ENCODE measurements around the gene RALGAPA2. TPM values are rescaled to one million over a fixed set of nuclear protein-coding genes. Genes with fewer than 3 reads are reported as not detected.

RALGAPA2 gene
- total RNA-seq, 1 experiment from 2014 or later: 26.3 TPM

- Mint-ChIP-seq H3K9me3 (ENCODE audit: low read depth, unreplicated experiment) (no peaks in the 10 kb centered on the region), H3K27me3 (ENCODE audit: unreplicated experiment) (no peaks in the 10 kb centered on the region), H3K4me3 (ENCODE audit: low read depth, unreplicated experiment) (no peak overlapping the region), H3K36me3 (ENCODE audit: insufficient read depth, unreplicated experiment) (no peaks in the 10 kb centered on the region), H3K4me1 (ENCODE audit: low read depth, unreplicated experiment) (no peaks in the 10 kb centered on the region), H3K27ac (ENCODE audit: unreplicated experiment) (no peak overlapping the region)
- no peak for TF ChIP-seq CTCF (IDR thresholded peaks at IDR 0.05; ENCODE audit: unreplicated experiment)
- intact Hi-C loops (cut with micrococcal nuclease; ENCODE audit: unreplicated experiment): loop anchor here (10.0 kb wide), 1 partner anchor 64 kb away; no protein-coding TSS in a partner anchor
- DNase-seq: no peak
- no TSS peak for BruUV-seq (replicated peaks)
- CTCF ChIA-PET: no interaction called here
These were observed 212.1 kb downstream of the RALGAPA2 start for GRCh38 chr20:20500312-20500711.

- CTCF ChIA-PET: no interaction called here
- no peaks in the 10 kb centered on the region for H3K9me3 Mint-ChIP-seq (ENCODE audit: low read depth, unreplicated experiment)
These were observed 213.0 kb downstream of the RALGAPA2 start for GRCh38 chr20:20499439-20499838.

GRCh38 chr20:20498076-20498861 is 214.2 kb downstream of the RALGAPA2 start:
- no TSS peak for BruUV-seq (replicated peaks)
- H3K4me3 Mint-ChIP-seq (ENCODE audit: low read depth, unreplicated experiment): no peak overlapping the region

More at GRCh38 chr20:20499439-20499838, 213.0 kb downstream of the RALGAPA2 start:
- no peaks in the 10 kb centered on the region for H3K4me1 Mint-ChIP-seq (ENCODE audit: low read depth, unreplicated experiment)
- H3K36me3 Mint-ChIP-seq (ENCODE audit: insufficient read depth, unreplicated experiment): no peaks in the 10 kb centered on the region
- no TSS peak for BruUV-seq (replicated peaks)
- H3K4me3 Mint-ChIP-seq (ENCODE audit: low read depth, unreplicated experiment): no peak overlapping the region
- no peaks in the 10 kb centered on the region for H3K27me3 Mint-ChIP-seq (ENCODE audit: unreplicated experiment)
- no peak for DNase-seq
- intact Hi-C loops (cut with micrococcal nuclease; ENCODE audit: unreplicated experiment): no loop called here
- no peak overlapping the region for H3K27ac Mint-ChIP-seq (ENCODE audit: unreplicated experiment)
- no peak for TF ChIP-seq CTCF (IDR thresholded peaks at IDR 0.05; ENCODE audit: unreplicated experiment)

GRCh38 chr20:20497242-20497978 is 215.0 kb downstream of the RALGAPA2 start:
- H3K36me3 Mint-ChIP-seq (ENCODE audit: insufficient read depth, unreplicated experiment): no peaks in the 10 kb centered on the region
- CTCF ChIA-PET: no interaction called here
- H3K27ac Mint-ChIP-seq (ENCODE audit: unreplicated experiment): no peak overlapping the region
- no peaks in the 10 kb centered on the region for H3K27me3 Mint-ChIP-seq (ENCODE audit: unreplicated experiment)
- no peak for TF ChIP-seq CTCF (IDR thresholded peaks at IDR 0.05; ENCODE audit: unreplicated experiment)
- BruUV-seq (replicated peaks): no TSS peak
- H3K4me3 Mint-ChIP-seq (ENCODE audit: low read depth, unreplicated experiment): no peak overlapping the region
- no peaks in the 10 kb centered on the region for H3K4me1 Mint-ChIP-seq (ENCODE audit: low read depth, unreplicated experiment)
- no peak for DNase-seq
- intact Hi-C loops (cut with micrococcal nuclease; ENCODE audit: unreplicated experiment): no loop called here
- H3K9me3 Mint-ChIP-seq (ENCODE audit: low read depth, unreplicated experiment): no peaks in the 10 kb centered on the region

More at GRCh38 chr20:20498076-20498861, 214.2 kb downstream of the RALGAPA2 start:
- TF ChIP-seq CTCF (IDR thresholded peaks at IDR 0.05; ENCODE audit: unreplicated experiment): no peak
- Mint-ChIP-seq H3K9me3 (ENCODE audit: low read depth, unreplicated experiment) (no peaks in the 10 kb centered on the region), H3K36me3 (ENCODE audit: insufficient read depth, unreplicated experiment) (no peaks in the 10 kb centered on the region), H3K27ac (ENCODE audit: unreplicated experiment) (no peak overlapping the region), H3K27me3 (ENCODE audit: unreplicated experiment) (no peaks in the 10 kb centered on the region), H3K4me1 (ENCODE audit: low read depth, unreplicated experiment) (no peaks in the 10 kb centered on the region)
- intact Hi-C loops (cut with micrococcal nuclease; ENCODE audit: unreplicated experiment): no loop called here
- CTCF ChIA-PET: no interaction called here
- no peak for DNase-seq

Measured in Calu3 (cell line).